ENCODE data around the gene MYPOP.

GRCh38 chr19:45900738-45901431 lies 1.5 kb downstream of the MYPOP start:
- TF ChIP-seq CTCF (tag by site-specific recombination; IDR thresholded peaks at IDR 0.05) (no peak), ATF2 (tag by site-specific recombination; IDR thresholded peaks at IDR 0.05; ENCODE audit: low read depth) (no peak), HOXA7 (CRISPR knock-in tag; IDR thresholded peaks at IDR 0.05; ENCODE audit: borderline replicate concordance) (no peak), YY1 (tag by site-specific recombination; IDR thresholded peaks at IDR 0.05) (no peak), PATZ1 (tag by site-specific recombination; IDR thresholded peaks at IDR 0.05) (no peak)
